ENCODE data around the gene OGFOD2.

OGFOD2 gene

GRCh38 chr12:122981036-122981471, 6.0 kb downstream of the OGFOD2 start:
- no peak for DNase-seq (ENCODE audit: low spot score)
- in situ Hi-C loops (cut with MboI; ENCODE audit: low sequenced_read_pairs, unreplicated experiment), result no loop called here
- no peak for TF ChIP-seq CTCF (IDR thresholded peaks at IDR 0.05; ENCODE audit: borderline replicate concordance, control extremely low read depth, extremely low read depth, insufficient read depth, missing control alignments)

GRCh38 chr12:122981587-122982476, 6.8 kb downstream of the OGFOD2 start:
- DNase-seq (ENCODE audit: low spot score), result no peak
- in situ Hi-C loops (cut with MboI; ENCODE audit: low sequenced_read_pairs, unreplicated experiment), result no loop called here
- no peak for TF ChIP-seq CTCF (IDR thresholded peaks at IDR 0.05; ENCODE audit: borderline replicate concordance, control extremely low read depth, extremely low read depth, insufficient read depth, missing control alignments)

- no peak for TF ChIP-seq CTCF (IDR thresholded peaks at IDR 0.05; ENCODE audit: borderline replicate concordance, control extremely low read depth, extremely low read depth, insufficient read depth, missing control alignments)
- in situ Hi-C loops (cut with MboI; ENCODE audit: low sequenced_read_pairs, unreplicated experiment), result no loop called here
- no peak for DNase-seq (ENCODE audit: low spot score)
Observed at GRCh38 chr12:122982477-122982815, 7.4 kb downstream of the OGFOD2 start.

- DNase-seq (ENCODE audit: low spot score), result no peak
- in situ Hi-C loops (cut with MboI; ENCODE audit: low sequenced_read_pairs, unreplicated experiment), result no loop called here
- no peak for TF ChIP-seq CTCF (IDR thresholded peaks at IDR 0.05; ENCODE audit: borderline replicate concordance, control extremely low read depth, extremely low read depth, insufficient read depth, missing control alignments)
Observed at GRCh38 chr12:122982963-122983788, 8.1 kb downstream of the OGFOD2 start.

GRCh38 chr12:122983789-122984515, 8.9 kb downstream of the OGFOD2 start:
- in situ Hi-C loops (cut with MboI; ENCODE audit: low sequenced_read_pairs, unreplicated experiment), result no loop called here
- TF ChIP-seq CTCF (IDR thresholded peaks at IDR 0.05; ENCODE audit: borderline replicate concordance, control extremely low read depth, extremely low read depth, insufficient read depth, missing control alignments), result no peak
- no peak for DNase-seq (ENCODE audit: low spot score)
